Measurements from ENCODE around the gene COQ2. TPM values are rescaled to one million over a fixed set of nuclear protein-coding genes. Genes with fewer than 3 reads are reported as not detected.

COQ2 gene
- total RNA-seq, 1 donor from 2014 or later = 11.0 TPM

DNA sequence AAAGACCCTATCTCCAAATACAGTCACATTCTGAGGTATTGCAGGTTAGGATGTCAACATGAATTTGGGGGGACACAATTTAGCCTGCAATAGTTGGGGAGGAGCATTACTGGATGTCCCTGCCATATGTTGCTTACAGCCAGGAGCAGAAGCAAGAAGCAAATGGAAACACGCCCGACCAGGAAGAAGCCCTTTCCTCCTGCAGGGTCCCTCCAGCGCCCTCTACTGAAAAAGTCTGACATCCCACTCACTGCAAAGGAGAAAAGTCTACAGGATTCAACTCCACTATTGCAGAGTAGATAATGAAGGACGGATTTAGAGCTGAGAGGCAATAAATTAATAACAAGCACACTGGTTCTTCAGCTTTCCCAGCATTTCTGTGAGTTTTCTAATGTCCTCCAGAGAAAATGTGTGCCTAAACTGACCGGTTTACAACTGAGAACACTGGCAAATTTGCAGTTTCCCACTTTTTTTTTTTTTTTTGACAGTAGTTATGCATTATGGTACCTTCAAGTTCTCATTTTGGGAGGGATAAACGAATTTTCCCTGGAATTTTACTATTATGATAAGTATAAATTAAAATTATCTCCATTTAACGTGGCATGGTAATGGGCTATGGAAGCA lies 31.7 kb downstream of the COQ2 start:
- Histone ChIP-seq H3K4me3 (ENCODE audit: low read length in 3 of 3) (no peak overlapping the region), H3K9me3 (ENCODE audit: control insufficient read depth in 3 of 3, low read length in 3 of 3) (no peaks in the 10 kb centered on the region), H3K36me3 (ENCODE audit: control insufficient read depth in 3 of 3, insufficient read depth in 3 of 3, low read length in 3 of 3) (peaks cover 0 to 2% (median under 1%) of the 10 kb centered on the region in 3 donors), H3K4me1 (ENCODE audit: control insufficient read depth in 3 of 3, insufficient read depth in 3 of 3, low read length in 3 of 3) (no peaks in the 10 kb centered on the region), H3K9ac (ENCODE audit: low read depth in 1 of 3, low read length in 3 of 3) (no peak overlapping the region), H3K27me3 (ENCODE audit: control insufficient read depth in 3 of 3, insufficient read depth in 3 of 3, low read length in 3 of 3) (no peaks in the 10 kb centered on the region), H3K27ac (ENCODE audit: low read depth, low read length) (no peak overlapping the region)

DNA sequence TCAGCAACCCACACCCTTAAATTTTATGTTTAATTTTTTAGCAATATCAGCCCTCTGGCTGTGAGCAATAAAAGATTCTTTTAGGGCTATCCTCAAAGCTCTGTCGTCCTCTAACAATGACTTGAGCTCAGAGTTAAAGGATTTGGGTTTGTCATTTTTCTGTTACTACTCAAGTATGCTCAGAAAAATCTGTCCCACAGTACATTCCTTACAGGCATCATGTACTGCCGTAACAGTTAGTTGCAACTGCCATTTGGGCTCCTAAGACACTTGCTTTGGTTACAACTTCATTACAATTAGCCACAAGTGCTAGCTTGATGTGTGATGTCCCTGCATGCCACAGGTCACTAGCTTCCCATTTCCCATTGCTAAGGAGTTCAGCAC lies 33.2 kb downstream of the COQ2 start:
- Histone ChIP-seq H3K27me3 (ENCODE audit: control insufficient read depth in 3 of 3, insufficient read depth in 3 of 3, low read length in 3 of 3) (no peaks in the 10 kb centered on the region), H3K4me3 (ENCODE audit: low read length in 3 of 3) (no peak overlapping the region), H3K9me3 (ENCODE audit: control insufficient read depth in 3 of 3, low read length in 3 of 3) (no peaks in the 10 kb centered on the region), H3K4me1 (ENCODE audit: control insufficient read depth in 3 of 3, insufficient read depth in 3 of 3, low read length in 3 of 3) (no peaks in the 10 kb centered on the region), H3K36me3 (ENCODE audit: control insufficient read depth in 3 of 3, insufficient read depth in 3 of 3, low read length in 3 of 3) (no peaks in the 10 kb centered on the region), H3K9ac (ENCODE audit: low read depth in 1 of 3, low read length in 3 of 3) (no peak overlapping the region), H3K27ac (ENCODE audit: low read depth, low read length) (no peak overlapping the region)

DNA sequence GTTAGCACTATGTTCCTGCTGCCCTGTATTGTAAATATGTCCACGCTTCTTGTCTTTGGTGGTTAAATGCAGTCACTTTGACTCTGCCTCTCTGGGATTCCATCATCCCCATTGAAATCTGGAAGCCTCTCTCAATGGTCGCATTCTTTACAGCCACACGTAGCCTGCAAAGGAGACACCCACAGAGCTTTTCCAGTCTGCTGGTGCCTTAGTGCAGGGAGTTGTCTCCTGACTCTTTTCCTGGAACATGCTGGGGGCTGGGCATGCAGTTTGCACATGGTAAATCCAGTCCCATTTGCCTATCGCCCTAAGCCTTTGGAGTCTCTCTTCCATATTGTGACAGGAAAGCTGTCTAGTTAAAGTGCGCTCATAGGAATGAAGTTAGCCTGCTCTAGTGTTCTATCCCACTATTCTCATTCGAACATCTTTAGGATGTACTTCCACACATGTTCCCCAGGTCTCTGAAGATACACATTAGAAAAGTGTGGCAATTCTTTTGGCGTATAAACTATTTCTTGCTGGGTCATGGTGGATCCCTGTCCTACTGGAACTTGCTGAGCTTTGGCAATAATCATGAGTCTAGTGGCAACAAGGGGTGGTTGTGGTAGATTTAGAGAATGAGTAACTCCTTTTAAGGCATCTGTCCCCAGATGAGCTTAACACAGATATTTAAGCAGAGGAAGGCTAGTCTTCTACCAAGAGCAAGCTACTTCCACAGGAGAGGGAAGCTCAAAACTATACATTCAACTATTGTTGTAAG lies 33.7 kb downstream of the COQ2 start:
- no peak overlapping the region for H3K9ac ChIP-seq (ENCODE audit: low read depth in 1 of 3, low read length in 3 of 3)
- no peaks in the 10 kb centered on the region for H3K27me3 ChIP-seq (ENCODE audit: control insufficient read depth in 3 of 3, insufficient read depth in 3 of 3, low read length in 3 of 3)
- H3K4me1 ChIP-seq (ENCODE audit: control insufficient read depth in 3 of 3, insufficient read depth in 3 of 3, low read length in 3 of 3) = no peaks in the 10 kb centered on the region
- H3K36me3 ChIP-seq (ENCODE audit: control insufficient read depth in 3 of 3, insufficient read depth in 3 of 3, low read length in 3 of 3) = no peaks in the 10 kb centered on the region
- no peak overlapping the region for H3K27ac ChIP-seq (ENCODE audit: low read depth, low read length)
- H3K9me3 ChIP-seq (ENCODE audit: control insufficient read depth in 3 of 3, low read length in 3 of 3) = no peaks in the 10 kb centered on the region
- no peak overlapping the region for H3K4me3 ChIP-seq (ENCODE audit: low read length in 3 of 3)

DNA sequence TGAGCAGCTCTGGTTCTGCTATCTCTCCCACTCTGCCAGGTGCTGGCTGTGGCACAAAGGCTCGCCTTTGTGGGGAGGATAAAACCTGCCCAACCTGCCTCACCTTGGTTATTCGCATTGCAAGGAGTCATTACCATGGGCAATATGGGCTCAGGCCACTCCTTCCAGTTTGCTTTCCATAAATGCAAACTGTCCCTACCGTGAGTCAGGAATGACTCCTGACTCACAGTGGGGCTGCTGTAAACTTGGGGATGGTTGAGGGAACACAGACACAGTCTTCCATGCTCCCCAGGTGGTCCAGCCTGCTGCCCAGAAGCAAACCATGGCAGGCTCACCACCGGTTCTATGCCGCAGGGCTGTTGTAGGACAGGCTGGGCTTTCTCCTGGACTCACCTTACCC lies 36.1 kb downstream of the COQ2 start:
- Histone ChIP-seq H3K36me3 (ENCODE audit: control insufficient read depth in 3 of 3, insufficient read depth in 3 of 3, low read length in 3 of 3) (no peaks in the 10 kb centered on the region), H3K4me3 (ENCODE audit: low read length in 3 of 3) (no peak overlapping the region), H3K4me1 (ENCODE audit: control insufficient read depth in 3 of 3, insufficient read depth in 3 of 3, low read length in 3 of 3) (no peaks in the 10 kb centered on the region), H3K27ac (ENCODE audit: low read depth, low read length) (no peak overlapping the region), H3K9ac (ENCODE audit: low read depth in 1 of 3, low read length in 3 of 3) (no peak overlapping the region), H3K9me3 (ENCODE audit: control insufficient read depth in 3 of 3, low read length in 3 of 3) (no peaks in the 10 kb centered on the region), H3K27me3 (ENCODE audit: control insufficient read depth in 3 of 3, insufficient read depth in 3 of 3, low read length in 3 of 3) (no peaks in the 10 kb centered on the region)

DNA sequence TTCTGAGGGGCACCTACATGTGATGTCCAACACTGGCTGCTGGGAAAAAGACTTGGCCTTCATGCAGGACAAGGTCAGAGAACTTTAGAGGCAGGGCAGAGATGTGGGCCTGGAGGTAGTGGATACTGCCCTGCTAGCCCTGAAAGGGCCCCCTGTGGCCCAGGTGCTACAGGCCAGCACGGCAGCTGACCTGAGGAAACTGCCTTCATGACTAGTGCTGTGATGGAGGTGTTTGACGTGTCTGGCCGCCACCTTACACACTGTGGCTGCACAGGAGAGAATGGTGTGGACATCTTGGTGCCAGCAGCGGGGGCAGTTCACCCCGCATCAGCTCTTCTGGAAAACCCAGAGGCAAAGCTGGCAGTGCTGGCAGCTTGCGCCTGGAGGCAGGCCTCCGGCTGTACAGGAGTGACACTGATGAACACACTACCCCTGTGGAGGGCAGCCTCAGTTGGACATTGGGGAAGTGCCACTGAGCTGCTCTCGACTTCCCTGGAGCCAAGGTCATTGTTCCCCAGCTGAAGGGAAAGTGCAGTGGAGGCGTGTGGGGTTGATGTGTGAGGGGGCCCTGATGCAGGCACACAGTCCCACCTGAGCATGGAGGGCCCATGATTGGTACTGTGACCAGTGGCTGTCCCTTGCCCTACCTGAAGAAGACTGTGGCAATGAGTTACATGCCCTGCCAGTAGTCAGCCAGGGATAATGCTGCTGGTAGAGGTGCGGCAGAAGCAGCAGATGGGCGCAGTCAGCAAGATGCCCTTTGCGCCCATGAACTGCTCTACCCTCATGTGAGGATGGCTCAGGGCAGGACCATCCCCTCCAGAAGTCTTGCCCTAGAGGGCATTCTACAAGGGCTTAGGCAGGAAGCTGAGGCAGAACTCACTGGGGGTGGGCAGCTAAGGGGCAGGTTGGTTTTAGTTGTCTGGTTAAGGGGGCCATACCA lies 36.9 kb downstream of the COQ2 start:
- Histone ChIP-seq H3K4me1 (ENCODE audit: control insufficient read depth in 3 of 3, insufficient read depth in 3 of 3, low read length in 3 of 3) (no peaks in the 10 kb centered on the region), H3K9ac (ENCODE audit: low read depth in 1 of 3, low read length in 3 of 3) (no peak overlapping the region), H3K27ac (ENCODE audit: low read depth, low read length) (no peak overlapping the region), H3K9me3 (ENCODE audit: control insufficient read depth in 3 of 3, low read length in 3 of 3) (no peaks in the 10 kb centered on the region), H3K4me3 (ENCODE audit: low read length in 3 of 3) (no peak overlapping the region), H3K27me3 (ENCODE audit: control insufficient read depth in 3 of 3, insufficient read depth in 3 of 3, low read length in 3 of 3) (no peaks in the 10 kb centered on the region), H3K36me3 (ENCODE audit: control insufficient read depth in 3 of 3, insufficient read depth in 3 of 3, low read length in 3 of 3) (no peaks in the 10 kb centered on the region)

DNA sequence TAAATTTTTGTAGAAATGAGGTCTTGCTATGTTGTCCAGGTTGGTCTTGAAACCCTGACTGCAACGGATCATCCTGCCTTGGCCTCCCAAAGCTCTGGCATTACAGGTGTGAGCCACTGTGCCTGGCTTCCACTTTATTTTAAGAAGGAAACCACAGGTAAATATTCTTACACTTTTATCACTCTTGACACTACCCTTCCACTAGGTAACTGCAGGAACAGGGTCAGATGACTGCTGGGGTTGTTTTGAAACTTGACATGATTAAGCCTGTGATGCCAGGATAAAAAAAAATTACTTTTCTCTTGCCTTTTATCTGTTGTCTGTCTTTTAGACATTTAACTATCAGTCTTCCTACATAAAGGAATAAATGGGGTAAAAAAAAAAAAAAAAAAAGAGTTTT lies 43.5 kb downstream of the COQ2 start:
- no peak overlapping the region for H3K4me3 ChIP-seq (ENCODE audit: low read length in 3 of 3)

DNA sequence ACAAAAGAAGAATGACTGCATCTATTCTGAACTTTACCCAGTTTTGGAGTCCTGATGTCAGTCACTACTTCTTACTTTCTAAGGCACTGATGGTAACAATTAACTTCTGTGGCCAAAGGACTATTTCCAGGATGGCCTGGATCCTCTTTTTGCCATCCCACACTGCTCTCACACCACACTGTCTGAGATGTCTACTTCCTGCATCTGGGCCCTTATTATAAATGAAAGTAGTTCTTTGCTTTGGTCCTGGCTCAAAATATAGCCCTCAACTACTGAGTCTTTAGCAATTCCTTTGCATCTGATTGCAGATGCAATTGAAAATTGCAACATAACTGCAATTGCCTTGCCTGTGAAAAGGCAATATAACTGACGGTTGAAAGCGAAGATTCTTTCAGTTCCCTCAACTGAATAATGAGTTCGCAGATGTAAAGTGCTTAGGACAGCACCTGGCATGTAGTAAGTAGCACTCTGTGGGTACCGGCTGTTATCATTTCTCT lies 44.2 kb downstream of the COQ2 start:
- peaks cover 0 to 2% (median 0%) of the 10 kb centered on the region in 3 donors for H3K36me3 ChIP-seq (ENCODE audit: control insufficient read depth in 3 of 3, insufficient read depth in 3 of 3, low read length in 3 of 3)
- no peak overlapping the region for H3K27ac ChIP-seq (ENCODE audit: low read depth, low read length)
- H3K27me3 ChIP-seq (ENCODE audit: control insufficient read depth in 3 of 3, insufficient read depth in 3 of 3, low read length in 3 of 3) = no peaks in the 10 kb centered on the region
- no peaks in the 10 kb centered on the region for H3K9me3 ChIP-seq (ENCODE audit: control insufficient read depth in 3 of 3, low read length in 3 of 3)
- no peak overlapping the region for H3K9ac ChIP-seq (ENCODE audit: low read depth in 1 of 3, low read length in 3 of 3)
- no peak overlapping the region for H3K4me3 ChIP-seq (ENCODE audit: low read length in 3 of 3)
- no peaks in the 10 kb centered on the region for H3K4me1 ChIP-seq (ENCODE audit: control insufficient read depth in 3 of 3, insufficient read depth in 3 of 3, low read length in 3 of 3)

More for the DNA sequence above, 43.5 kb downstream of the COQ2 start:
- H3K9ac ChIP-seq (ENCODE audit: low read depth in 1 of 3, low read length in 3 of 3) = no peak overlapping the region
- no peaks in the 10 kb centered on the region for H3K9me3 ChIP-seq (ENCODE audit: control insufficient read depth in 3 of 3, low read length in 3 of 3)
- no peaks in the 10 kb centered on the region for H3K4me1 ChIP-seq (ENCODE audit: control insufficient read depth in 3 of 3, insufficient read depth in 3 of 3, low read length in 3 of 3)
- no peak overlapping the region for H3K27ac ChIP-seq (ENCODE audit: low read depth, low read length)
- H3K27me3 ChIP-seq (ENCODE audit: control insufficient read depth in 3 of 3, insufficient read depth in 3 of 3, low read length in 3 of 3) = no peaks in the 10 kb centered on the region
- H3K36me3 ChIP-seq (ENCODE audit: control insufficient read depth in 3 of 3, insufficient read depth in 3 of 3, low read length in 3 of 3) = peaks cover 0 to 2% (median 0%) of the 10 kb centered on the region in 3 donors

DNA sequence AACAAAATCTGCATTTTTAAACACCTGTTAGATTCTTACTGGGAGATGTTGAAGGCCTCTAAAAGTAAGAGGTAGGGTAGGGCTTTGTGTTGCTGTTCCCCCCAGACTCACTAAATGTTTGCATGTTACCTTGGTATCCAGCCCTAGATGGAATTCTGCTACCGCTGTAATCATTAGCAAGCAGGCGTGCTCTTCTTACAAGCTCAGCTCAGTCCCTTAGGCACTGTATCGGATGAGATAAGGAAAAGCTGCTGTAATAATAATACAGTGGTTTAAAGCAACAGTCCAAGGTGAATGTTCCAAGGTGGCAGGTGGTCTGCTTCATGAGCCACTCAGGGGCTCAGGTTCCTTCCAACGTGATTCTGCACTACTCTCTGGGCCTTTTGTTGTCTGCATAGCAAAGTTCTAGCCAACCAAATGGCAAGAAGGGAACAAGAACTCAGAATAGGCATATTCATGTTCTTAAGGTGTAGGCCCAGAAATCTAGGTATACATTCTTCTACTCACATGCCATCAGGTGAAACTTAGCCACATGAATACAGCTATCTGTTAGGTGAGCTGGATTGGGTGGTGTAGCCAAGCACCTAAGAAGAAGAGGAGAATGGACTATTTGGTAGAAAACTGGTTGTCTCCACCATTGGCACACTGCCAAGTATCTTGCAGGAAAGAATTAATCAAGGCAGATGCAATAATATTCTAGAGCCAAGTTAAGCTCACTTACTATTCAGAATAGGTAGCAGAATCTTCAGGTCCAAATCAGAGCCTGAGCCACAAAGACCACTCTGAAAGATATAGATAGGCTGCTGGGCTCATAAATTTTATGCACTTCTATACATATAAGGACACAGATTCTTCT lies 46.0 kb downstream of the COQ2 start:
- no peaks in the 10 kb centered on the region for H3K27me3 ChIP-seq (ENCODE audit: control insufficient read depth in 3 of 3, insufficient read depth in 3 of 3, low read length in 3 of 3)
- no peaks in the 10 kb centered on the region for H3K4me1 ChIP-seq (ENCODE audit: control insufficient read depth in 3 of 3, insufficient read depth in 3 of 3, low read length in 3 of 3)
- H3K9ac ChIP-seq (ENCODE audit: low read depth in 1 of 3, low read length in 3 of 3) = no peak overlapping the region
- no peak overlapping the region for H3K4me3 ChIP-seq (ENCODE audit: low read length in 3 of 3)
- no peak overlapping the region for H3K27ac ChIP-seq (ENCODE audit: low read depth, low read length)
- H3K9me3 ChIP-seq (ENCODE audit: control insufficient read depth in 3 of 3, low read length in 3 of 3) = no peaks in the 10 kb centered on the region
- peaks cover 0 to 2% (median 0%) of the 10 kb centered on the region in 3 donors for H3K36me3 ChIP-seq (ENCODE audit: control insufficient read depth in 3 of 3, insufficient read depth in 3 of 3, low read length in 3 of 3)

DNA sequence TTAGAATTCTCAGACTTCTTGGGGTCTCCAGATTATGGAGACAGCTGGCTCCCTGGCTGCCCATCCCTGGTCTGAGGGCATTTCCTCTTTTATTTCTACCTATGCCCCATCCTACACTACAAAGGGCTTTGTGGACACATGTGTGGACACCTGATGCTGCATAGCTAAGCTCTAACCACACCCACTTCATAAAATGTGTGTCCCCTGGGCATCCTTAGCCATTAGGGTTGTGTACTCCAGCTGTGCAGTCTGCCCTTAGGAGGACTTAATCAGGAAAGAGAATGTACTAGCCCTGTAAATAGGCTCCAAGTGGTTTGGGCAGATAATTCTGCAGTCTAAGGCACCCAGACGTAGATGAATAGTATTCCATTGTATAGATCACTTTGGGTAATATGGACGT lies 47.0 kb downstream of the COQ2 start:
- Histone ChIP-seq H3K9ac (ENCODE audit: low read depth in 1 of 3, low read length in 3 of 3) (no peak overlapping the region), H3K27me3 (ENCODE audit: control insufficient read depth in 3 of 3, insufficient read depth in 3 of 3, low read length in 3 of 3) (no peaks in the 10 kb centered on the region), H3K36me3 (ENCODE audit: control insufficient read depth in 3 of 3, insufficient read depth in 3 of 3, low read length in 3 of 3) (peaks cover 0 to 2% (median 0%) of the 10 kb centered on the region in 3 donors), H3K9me3 (ENCODE audit: control insufficient read depth in 3 of 3, low read length in 3 of 3) (no peaks in the 10 kb centered on the region), H3K4me3 (ENCODE audit: low read length in 3 of 3) (no peak overlapping the region), H3K4me1 (ENCODE audit: control insufficient read depth in 3 of 3, insufficient read depth in 3 of 3, low read length in 3 of 3) (no peaks in the 10 kb centered on the region), H3K27ac (ENCODE audit: low read depth, low read length) (no peak overlapping the region)

All from skeletal muscle tissue (tissue), 4 donors.